Tibial nerve (tissue), 4 donors: Measurements from ENCODE around the gene SNAPC2. TPM values are rescaled to one million over a fixed set of nuclear protein-coding genes. Genes with fewer than 3 reads are reported as not detected.

Experiments
- DNase-seq, 2 donors: peaks; one replicate each; pipeline ENCODE4 v3.0.0-alpha.2; 2019; ENCODE audit warnings: low spot score in 2 of 2
- H3K27ac ChIP-seq, 4 donors: fragments of 200-600 bp; sonication (generic) in 3 of 4; one replicate each; pipeline ENCODE4 v1.5.1; 2017 to 2019; ENCODE audit warnings: mild to moderate bottlenecking in 1 of 4
- H3K27me3 ChIP-seq, 2 donors: fragments of 200-600 bp; sonication (generic) in 1 of 2; one replicate each; pipeline versions ENCODE4 v1.5.1 to v1.6.0; 2017 to 2019
- H3K36me3 ChIP-seq, 3 donors: fragments of 200-600 bp; sonication (generic); one replicate each; pipeline ENCODE4 v1.5.1; 2018 to 2019
- H3K4me1 ChIP-seq, 4 donors: fragments of 200-600 bp; sonication (generic) in 3 of 4; one replicate each; pipeline ENCODE4 v1.5.1; 2017 to 2019
- H3K4me3 ChIP-seq, 4 donors: fragments of 200-600 bp; sonication (generic) in 3 of 4; one replicate each; pipeline ENCODE4 v1.5.1; 2017 to 2019; ENCODE audit warnings: mild to moderate bottlenecking in 1 of 4, moderate library complexity in 1 of 4
- H3K9me3 ChIP-seq, 4 donors: fragments of 200-600 bp; sonication (generic) in 3 of 4; one replicate each; pipeline ENCODE4 v1.5.1; 2017 to 2019
- EP300 ChIP-seq, 2 donors: sonication (generic); formaldehyde crosslinking; IDR thresholded peaks; one replicate each; pipeline ENCODE4 v1.6.1; 2017; ENCODE audit warnings: antibody characterized with exemption in 2 of 2, mild to moderate bottlenecking in 1 of 2
- POLR2A ChIP-seq, 2 donors: fragments of 450-650 bp; IDR thresholded peaks; one replicate each; pipeline ENCODE4 v1.6.1; 2017; ENCODE audit warnings: antibody characterized with exemption in 2 of 2, mild to moderate bottlenecking in 2 of 2, moderate library complexity in 2 of 2
- WGBS, 2 donors: methylation state at CpG; one replicate each; pipeline ENCODE4 v1.1.5; 2018; 5-methylcytosine and 5-hydroxymethylcytosine counted together
- total RNA-seq, 4 donors: library from RNA; depleted of rRNA; stranded (reverse); fragments of >200 nt; gene quantifications; one replicate each; pipeline ENCODE4 v1.1.0, GENCODE V29; 2016
- TF ChIP-seq, protein P1 (sequence below), 5 experiments: fragments of 200-600 bp in 3 of 5; fragments of 450-650 bp in 2 of 5; sonication (generic) in 3 of 5; IDR thresholded peaks; one replicate each; pipeline ENCODE4 v1.5.1; 2016 to 2019; ENCODE audit warnings: antibody characterized with exemption in 5 of 5, mild to moderate bottlenecking in 3 of 5, moderate library complexity in 2 of 5

The SNAPC2 gene
- total RNA-seq, 4 donors from 2014 or later, result 11.6 to 26.4 (median 16.1) TPM

DNA sequence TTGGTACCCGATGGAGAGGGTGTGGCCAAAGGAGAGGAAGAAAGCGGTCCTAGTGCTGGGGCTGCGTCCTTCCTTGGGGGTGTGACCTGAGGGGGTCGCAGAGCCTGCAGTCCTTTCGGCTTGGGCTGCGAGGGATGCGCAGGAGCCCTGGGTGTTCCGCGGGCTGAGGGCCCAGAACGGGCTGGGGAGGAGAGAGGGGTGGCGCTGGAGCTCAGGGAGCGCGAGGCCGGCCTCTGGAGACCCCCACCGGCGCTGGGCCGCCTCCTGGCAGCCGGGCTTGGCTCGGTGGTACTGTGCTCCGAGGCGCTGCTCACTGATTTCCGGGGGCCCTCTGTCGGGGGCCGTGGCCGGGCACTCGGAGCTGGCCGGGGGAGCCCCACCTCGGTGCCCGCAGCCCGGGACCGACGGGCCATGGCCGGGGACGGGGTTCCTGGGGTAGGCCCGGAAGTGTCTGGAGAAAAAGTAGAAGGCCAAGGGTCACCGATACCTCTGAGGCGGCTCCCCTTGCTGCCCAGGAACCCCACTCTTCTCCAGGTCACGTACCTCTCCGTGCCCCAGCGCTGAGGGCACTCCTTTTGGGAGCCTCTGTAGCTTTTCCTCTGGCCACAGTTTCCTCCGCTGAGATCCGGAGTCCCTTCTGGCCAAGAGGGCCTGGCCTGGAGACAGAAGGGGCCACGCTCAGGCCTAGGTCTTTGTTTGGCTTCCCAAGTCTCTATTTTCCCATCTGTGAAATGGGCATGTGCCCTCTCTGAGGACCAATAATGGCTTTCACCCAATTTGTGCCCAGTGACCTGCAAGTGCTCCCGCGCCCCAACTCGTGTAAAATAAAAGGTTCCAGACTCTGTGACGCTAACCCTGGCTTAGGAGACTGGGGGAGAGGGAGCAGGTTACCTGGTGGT, 47.6 kb upstream of the SNAPC2 start:
- no peak overlapping the region for H3K4me3 ChIP-seq
- no peak for DNase-seq
- 60 to 63% methylated on average over 31 to 45 of the region's 47 CpGs for WGBS, 2 donors
- H3K9me3 ChIP-seq, result no peaks in the 10 kb centered on the region
- TF ChIP-seq EP300 (IDR thresholded peaks at IDR 0.05), result no peak
- TF ChIP-seq, protein P1, sequence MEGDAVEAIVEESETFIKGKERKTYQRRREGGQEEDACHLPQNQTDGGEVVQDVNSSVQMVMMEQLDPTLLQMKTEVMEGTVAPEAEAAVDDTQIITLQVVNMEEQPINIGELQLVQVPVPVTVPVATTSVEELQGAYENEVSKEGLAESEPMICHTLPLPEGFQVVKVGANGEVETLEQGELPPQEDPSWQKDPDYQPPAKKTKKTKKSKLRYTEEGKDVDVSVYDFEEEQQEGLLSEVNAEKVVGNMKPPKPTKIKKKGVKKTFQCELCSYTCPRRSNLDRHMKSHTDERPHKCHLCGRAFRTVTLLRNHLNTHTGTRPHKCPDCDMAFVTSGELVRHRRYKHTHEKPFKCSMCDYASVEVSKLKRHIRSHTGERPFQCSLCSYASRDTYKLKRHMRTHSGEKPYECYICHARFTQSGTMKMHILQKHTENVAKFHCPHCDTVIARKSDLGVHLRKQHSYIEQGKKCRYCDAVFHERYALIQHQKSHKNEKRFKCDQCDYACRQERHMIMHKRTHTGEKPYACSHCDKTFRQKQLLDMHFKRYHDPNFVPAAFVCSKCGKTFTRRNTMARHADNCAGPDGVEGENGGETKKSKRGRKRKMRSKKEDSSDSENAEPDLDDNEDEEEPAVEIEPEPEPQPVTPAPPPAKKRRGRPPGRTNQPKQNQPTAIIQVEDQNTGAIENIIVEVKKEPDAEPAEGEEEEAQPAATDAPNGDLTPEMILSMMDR (IDR thresholded peaks at IDR 0.05), result no peak
- TF ChIP-seq POLR2A (IDR thresholded peaks at IDR 0.05), result no peak
- H3K27me3 ChIP-seq, result peaks cover 0 to 60% of the 10 kb centered on the region in 2 donors
- no peaks in the 10 kb centered on the region for H3K36me3 ChIP-seq
- no peak overlapping the region for H3K27ac ChIP-seq
- H3K4me1 ChIP-seq, result peaks cover 0 to 61% (median 22%) of the 10 kb centered on the region in 4 donors

DNA sequence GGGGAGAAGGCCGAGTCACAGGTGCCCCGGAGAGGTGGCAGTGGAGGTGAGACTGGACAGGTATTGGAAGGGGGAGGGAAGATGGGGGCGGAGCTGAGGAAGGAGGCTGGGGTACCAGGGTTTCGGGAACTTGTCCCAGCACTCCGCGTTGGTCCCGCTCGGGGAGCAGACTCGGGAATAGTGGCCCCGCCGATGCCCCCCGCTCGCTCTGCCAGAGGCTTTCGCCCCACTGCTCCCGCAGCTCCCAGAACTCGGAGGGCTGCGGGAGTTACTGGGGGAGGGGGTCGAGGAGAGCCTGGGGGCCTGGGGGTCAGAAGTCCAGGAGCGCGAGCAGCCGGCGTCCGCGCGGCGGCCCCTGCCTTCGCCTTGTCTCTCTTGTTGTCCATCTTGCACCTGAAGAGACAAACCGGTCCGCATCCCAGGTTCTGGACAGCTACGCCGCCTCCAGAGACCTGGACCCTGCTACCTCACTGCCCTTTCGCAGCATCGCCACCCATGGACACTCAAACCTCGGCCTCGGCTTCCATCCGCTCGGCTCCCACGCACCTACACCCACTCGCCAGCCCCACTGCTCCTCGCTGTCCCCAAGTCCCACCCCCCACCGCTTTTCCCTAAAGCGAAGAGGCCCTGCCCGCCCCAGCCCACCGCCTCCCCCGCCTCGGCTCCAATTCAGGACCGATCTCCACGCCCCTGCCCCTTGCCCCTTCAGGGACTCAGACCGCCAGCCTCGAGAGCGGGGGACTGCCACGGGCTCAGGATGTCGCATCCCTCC, 46.6 kb upstream of the SNAPC2 start:
- Histone ChIP-seq H3K4me1 (peaks cover 0 to 57% (median 19%) of the 10 kb centered on the region in 4 donors), H3K27me3 (peaks cover 0 to 50% of the 10 kb centered on the region in 2 donors), H3K4me3 (peak overlapping the region in 1 of 4 donors; percentile 35), H3K27ac (no peak overlapping the region), H3K9me3 (no peaks in the 10 kb centered on the region), H3K36me3 (no peaks in the 10 kb centered on the region)
- 3 to 19% methylated on average over 30 to 46 of the region's 53 CpGs for WGBS, 2 donors
- no peak for DNase-seq
- TF ChIP-seq, protein P1 (IDR thresholded peaks at IDR 0.05), result no peak
- TF ChIP-seq POLR2A (IDR thresholded peaks at IDR 0.05), result no peak
- TF ChIP-seq EP300 (IDR thresholded peaks at IDR 0.05), result no peak

DNA sequence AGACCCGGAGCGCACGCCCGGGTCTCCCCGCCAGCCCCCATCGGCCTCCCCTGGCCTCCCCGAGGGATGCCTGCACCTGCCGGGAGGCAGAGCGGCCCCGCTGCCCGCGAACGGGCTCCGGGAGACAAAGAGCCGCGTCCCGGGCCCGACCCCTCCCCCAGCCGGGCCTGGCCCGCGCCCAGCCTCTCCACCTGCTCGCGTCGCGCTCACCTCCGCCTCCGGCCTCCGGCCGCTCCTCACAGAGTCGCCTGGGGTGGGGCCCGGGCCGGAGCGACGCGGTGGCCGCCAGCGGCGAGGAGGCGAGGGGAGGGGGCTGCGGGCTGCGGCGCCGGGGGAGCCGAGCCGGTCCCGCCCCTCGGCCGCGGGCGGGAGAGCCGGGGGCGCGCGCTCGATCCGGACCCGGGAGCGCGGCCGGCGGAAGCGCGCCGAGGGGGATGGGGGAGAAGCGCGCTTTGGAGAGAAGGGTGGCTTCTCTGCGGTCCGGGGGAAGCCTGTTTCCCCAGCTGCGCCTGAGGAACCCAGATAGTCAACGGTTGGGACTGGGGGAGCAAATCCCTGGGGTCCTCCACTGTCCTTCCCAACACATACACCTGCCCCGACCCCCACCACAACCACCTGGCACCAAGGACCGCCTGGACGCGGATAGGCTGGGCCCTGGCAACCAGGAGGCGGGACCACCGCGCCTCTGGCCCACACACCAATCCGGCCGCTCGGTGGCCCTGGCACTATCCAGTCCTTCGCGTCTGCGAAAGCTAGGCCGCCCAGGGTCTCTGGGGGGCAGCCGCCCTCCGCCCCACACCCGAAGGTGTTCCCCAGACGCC, 45.9 kb upstream of the SNAPC2 start, which contains the start of gene PRR36:
TSS of gene PRR36 (minus strand) at position 315 of the 821 bp plus-strand sequence. CDS start 701 bp downstream, outside the sequence.
- no peaks in the 10 kb centered on the region for H3K36me3 ChIP-seq
- no peaks in the 10 kb centered on the region for H3K9me3 ChIP-seq
- WGBS, 2 donors, result 0 to 5% methylated on average over 31 to 34 of the region's 88 CpGs
- H3K27ac ChIP-seq, result no peak within 1 kb of the TSS
- H3K27me3 ChIP-seq, result peaks cover 0 to 47% of the 10 kb centered on the region in 2 donors
- peaks cover 0 to 49% (median 12%) of the 10 kb centered on the region in 4 donors for H3K4me1 ChIP-seq
- no peak for DNase-seq
- TF ChIP-seq POLR2A (IDR thresholded peaks at IDR 0.05), result no peak
- TF ChIP-seq, protein P1 (IDR thresholded peaks at IDR 0.05), result no peak
- TF ChIP-seq EP300 (IDR thresholded peaks at IDR 0.05), result no peak
- H3K4me3 ChIP-seq, result peak within 1 kb of the TSS in 1 of 4 donors; percentile 35

DNA sequence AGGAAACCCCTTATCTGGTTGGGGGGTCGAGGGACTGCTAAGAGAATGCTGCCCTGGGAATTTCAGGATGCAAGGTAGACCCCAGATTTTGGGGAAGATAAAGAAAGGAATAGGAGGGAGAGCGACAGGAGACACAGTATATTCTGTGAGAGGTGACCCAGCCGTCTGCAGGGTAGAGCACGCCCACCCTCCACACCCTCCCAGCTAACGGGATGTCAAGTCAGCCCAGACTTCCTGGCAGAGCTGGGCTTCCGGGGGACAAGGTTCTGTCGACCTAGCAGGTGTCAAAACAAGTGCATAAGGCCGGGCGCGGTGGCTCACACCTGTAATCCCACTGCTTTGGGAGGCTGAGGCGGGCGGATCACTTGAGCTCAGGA, 45.3 kb upstream of the SNAPC2 start:
- WGBS, 2 donors, result 43 to 51% methylated on average over 12 of the region's 12 CpGs
- H3K4me3 ChIP-seq, result no peak overlapping the region
- peaks cover 0 to 43% (median 8%) of the 10 kb centered on the region in 4 donors for H3K4me1 ChIP-seq

More for the DNA sequence above, 45.3 kb upstream of the SNAPC2 start:
- TF ChIP-seq POLR2A (IDR thresholded peaks at IDR 0.05), result no peak
- TF ChIP-seq, protein P1 (IDR thresholded peaks at IDR 0.05), result no peak
- no peak for TF ChIP-seq EP300 (IDR thresholded peaks at IDR 0.05)
- Histone ChIP-seq H3K9me3 (no peaks in the 10 kb centered on the region), H3K27ac (no peak overlapping the region), H3K36me3 (no peaks in the 10 kb centered on the region), H3K27me3 (peaks cover 0 to 47% of the 10 kb centered on the region in 2 donors)
- no peak for DNase-seq
